Measurements from ENCODE around the gene OR6N2. TPM values are rescaled to one million over a fixed set of nuclear protein-coding genes. Genes with fewer than 3 reads are reported as not detected.

OR6N2 gene
- total and polyA plus RNA-seq, 9 of the 15 experiments (the other 6 are each of a cell fraction or from before 2014, with no cell fraction given), result not detected

DNA sequence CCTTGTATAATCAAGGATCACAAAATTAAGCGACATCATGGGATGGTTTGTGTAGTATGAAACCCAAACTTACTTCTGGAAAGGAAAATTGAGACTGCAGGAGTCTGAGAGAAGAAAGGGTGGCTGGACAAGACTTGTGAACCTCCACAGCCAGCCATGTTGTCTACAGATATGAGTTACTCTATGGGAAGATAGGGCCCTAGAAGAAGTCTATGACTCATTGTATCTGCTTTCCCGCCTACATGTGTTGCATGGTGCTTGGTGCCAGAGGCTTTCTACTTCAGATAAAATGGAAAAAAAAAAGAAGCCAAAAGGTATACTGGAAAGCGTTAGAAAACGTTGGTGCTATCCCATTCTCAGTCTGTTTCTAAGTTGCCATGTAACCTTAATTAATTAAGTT is 18.7 kb upstream of the OR6N2 start (continued):
- TF ChIP-seq U2AF2 (optimal IDR thresholded peaks at IDR 0.05; ENCODE audit: low read depth, low read length) (no peak), TCF7 (IDR thresholded peaks at IDR 0.05; ENCODE audit: borderline replicate concordance) (no peak), KLF1 (tag; IDR thresholded peaks at IDR 0.05) (no peak), CHD2 (IDR thresholded peaks at IDR 0.05; ENCODE audit: low read depth, low read length) (no peak), NCOA4 (IDR thresholded peaks at IDR 0.05; ENCODE audit: partially characterized antibody) (no peak), BRCA1 (IDR thresholded peaks at IDR 0.05) (no peak), BRCA1 (CRISPR knock-in tag; IDR thresholded peaks at IDR 0.05) (no peak), PCBP1 (IDR thresholded peaks at IDR 0.05; ENCODE audit: low read depth, low read length, poor library complexity, severe bottlenecking) (no peak), SOX6 (IDR thresholded peaks at IDR 0.05) (0 out of 2 replicates have a peak, but pooled peaks have one; percentile 20), ZNF253 (CRISPR knock-in tag; conservative IDR thresholded peaks at IDR 0.05) (no peak), CCAR2 (IDR thresholded peaks at IDR 0.05; ENCODE audit: low read depth, low read length) (no peak), CREBBP (IDR thresholded peaks at IDR 0.05; ENCODE audit: low read depth, low read length) (no peak), ZNF785 (CRISPR knock-in tag; IDR thresholded peaks at IDR 0.05) (no peak), TBL1XR1 (IDR thresholded peaks at IDR 0.05; ENCODE audit: low read length in 2 of 2) (no peak), TAL1 (IDR thresholded peaks at IDR 0.05) (peak; percentile 33; the same call in 1 of the 2 replicates), MTA1 (IDR thresholded peaks at IDR 0.05; ENCODE audit: borderline replicate concordance) (no peak), TFAM (CRISPR knock-in tag; conservative IDR thresholded peaks at IDR 0.05) (no peak), NCOR1 (IDR thresholded peaks at IDR 0.05) (no peak), ZKSCAN3 (CRISPR knock-in tag; IDR thresholded peaks at IDR 0.05) (no peak), DACH1 (IDR thresholded peaks at IDR 0.05; ENCODE audit: partially characterized antibody) (no peak), ZNF121 (CRISPR knock-in tag; conservative IDR thresholded peaks at IDR 0.05) (no peak), CSDE1 (IDR thresholded peaks at IDR 0.05) (no peak), RHOXF2B (CRISPR knock-in tag; conservative IDR thresholded peaks at IDR 0.05) (no peak), KLF13 (tag; IDR thresholded peaks at IDR 0.05; ENCODE audit: borderline replicate concordance, low read depth) (no peak), GABPA (tag; conservative IDR thresholded peaks at IDR 0.05; ENCODE audit: low read depth) (no peak), HDGF (IDR thresholded peaks at IDR 0.05) (no peak), NFIC (IDR thresholded peaks at IDR 0.05) (0 out of 2 replicates have a peak, but pooled peaks have one; percentile 8), ZFP36 (IDR thresholded peaks at IDR 0.05; ENCODE audit: low read depth, low read length, partially characterized antibody) (no peak)
- TF ChIP-seq, protein P1, sequence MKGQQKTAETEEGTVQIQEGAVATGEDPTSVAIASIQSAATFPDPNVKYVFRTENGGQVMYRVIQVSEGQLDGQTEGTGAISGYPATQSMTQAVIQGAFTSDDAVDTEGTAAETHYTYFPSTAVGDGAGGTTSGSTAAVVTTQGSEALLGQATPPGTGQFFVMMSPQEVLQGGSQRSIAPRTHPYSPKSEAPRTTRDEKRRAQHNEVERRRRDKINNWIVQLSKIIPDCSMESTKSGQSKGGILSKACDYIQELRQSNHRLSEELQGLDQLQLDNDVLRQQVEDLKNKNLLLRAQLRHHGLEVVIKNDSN (CRISPR knock-in tag; IDR thresholded peaks at IDR 0.05), result no peak
- TF ChIP-seq, protein P2, sequence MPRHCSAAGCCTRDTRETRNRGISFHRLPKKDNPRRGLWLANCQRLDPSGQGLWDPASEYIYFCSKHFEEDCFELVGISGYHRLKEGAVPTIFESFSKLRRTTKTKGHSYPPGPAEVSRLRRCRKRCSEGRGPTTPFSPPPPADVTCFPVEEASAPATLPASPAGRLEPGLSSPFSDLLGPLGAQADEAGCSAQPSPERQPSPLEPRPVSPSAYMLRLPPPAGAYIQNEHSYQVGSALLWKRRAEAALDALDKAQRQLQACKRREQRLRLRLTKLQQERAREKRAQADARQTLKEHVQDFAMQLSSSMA (CRISPR knock-in tag; IDR thresholded peaks at IDR 0.05), result no peak
- TF ChIP-seq, protein P3, sequence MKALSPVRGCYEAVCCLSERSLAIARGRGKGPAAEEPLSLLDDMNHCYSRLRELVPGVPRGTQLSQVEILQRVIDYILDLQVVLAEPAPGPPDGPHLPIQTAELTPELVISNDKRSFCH (CRISPR knock-in tag; IDR thresholded peaks at IDR 0.05), result no peak
- TF ChIP-seq, protein P3 (tag; IDR thresholded peaks at IDR 0.05), result no peak
- TF ChIP-seq, protein P4, sequence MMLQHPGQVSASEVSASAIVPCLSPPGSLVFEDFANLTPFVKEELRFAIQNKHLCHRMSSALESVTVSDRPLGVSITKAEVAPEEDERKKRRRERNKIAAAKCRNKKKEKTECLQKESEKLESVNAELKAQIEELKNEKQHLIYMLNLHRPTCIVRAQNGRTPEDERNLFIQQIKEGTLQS (IDR thresholded peaks at IDR 0.05), result peak; percentile 85
- TF ChIP-seq, protein P4 (CRISPR knock-in tag; conservative IDR thresholded peaks at IDR 0.05), result no peak

All from K562 (cell line).